ENCODE data around the gene MYLIP.

MYLIP gene

DNA sequence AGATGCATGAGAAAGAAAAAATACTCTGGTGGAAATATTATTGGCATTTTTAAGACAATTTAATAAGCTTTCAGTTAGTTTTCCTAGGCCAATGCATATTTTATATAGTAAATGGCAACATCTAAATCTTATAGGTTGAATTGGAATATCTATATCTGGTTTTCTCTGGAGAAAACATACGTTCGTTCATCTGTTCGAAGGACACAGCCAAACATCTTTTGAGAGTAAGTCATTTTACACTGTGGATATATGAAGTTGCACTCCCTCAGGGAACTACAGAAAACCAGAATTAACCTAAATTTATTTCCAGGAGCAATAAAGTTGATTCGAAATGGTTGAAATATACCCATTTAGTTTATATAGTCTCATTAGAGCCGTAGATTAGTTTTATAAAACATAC is 49.0 kb downstream of the MYLIP start:
- no peak overlapping the region for H3K4me3 ChIP-seq (ENCODE audit: low read depth in 1 of 2, low read length in 2 of 2)
- no peak overlapping the region for H3K9ac ChIP-seq (ENCODE audit: low read length)
- no peaks in the 10 kb centered on the region for H3K27me3 ChIP-seq (ENCODE audit: control insufficient read depth in 1 of 2, insufficient read depth in 2 of 2, low read length in 2 of 2)
- no peaks in the 10 kb centered on the region for H3K4me1 ChIP-seq (ENCODE audit: insufficient read depth, low read length)
- H3K27ac ChIP-seq (ENCODE audit: low read depth, low read length): no peak overlapping the region
- H3K9me3 ChIP-seq (ENCODE audit: low read length): no peaks in the 10 kb centered on the region
- no peaks in the 10 kb centered on the region for H3K36me3 ChIP-seq (ENCODE audit: insufficient read depth, low read length)

- no peak overlapping the region for H3K4me3 ChIP-seq (ENCODE audit: low read depth in 1 of 2, low read length in 2 of 2)
- no peaks in the 10 kb centered on the region for H3K36me3 ChIP-seq (ENCODE audit: insufficient read depth, low read length)
- H3K9me3 ChIP-seq (ENCODE audit: low read length): no peaks in the 10 kb centered on the region
- no peaks in the 10 kb centered on the region for H3K4me1 ChIP-seq (ENCODE audit: insufficient read depth, low read length)
- no peaks in the 10 kb centered on the region for H3K27me3 ChIP-seq (ENCODE audit: control insufficient read depth in 1 of 2, insufficient read depth in 2 of 2, low read length in 2 of 2)
- no peak overlapping the region for H3K9ac ChIP-seq (ENCODE audit: low read length)
- H3K27ac ChIP-seq (ENCODE audit: low read depth, low read length): no peak overlapping the region
These were observed 49.5 kb downstream of the MYLIP start for GRCh38 chr6:16178351-16178750.

GRCh38 chr6:16179063-16179462 is 50.2 kb downstream of the MYLIP start:
- H3K36me3 ChIP-seq (ENCODE audit: insufficient read depth, low read length): no peaks in the 10 kb centered on the region
- H3K27me3 ChIP-seq (ENCODE audit: control insufficient read depth in 1 of 2, insufficient read depth in 2 of 2, low read length in 2 of 2): no peaks in the 10 kb centered on the region
- H3K4me3 ChIP-seq (ENCODE audit: low read depth in 1 of 2, low read length in 2 of 2): no peak overlapping the region
- H3K4me1 ChIP-seq (ENCODE audit: insufficient read depth, low read length): no peaks in the 10 kb centered on the region
- H3K27ac ChIP-seq (ENCODE audit: low read depth, low read length): no peak overlapping the region
- no peak overlapping the region for H3K9ac ChIP-seq (ENCODE audit: low read length)
- no peaks in the 10 kb centered on the region for H3K9me3 ChIP-seq (ENCODE audit: low read length)

DNA sequence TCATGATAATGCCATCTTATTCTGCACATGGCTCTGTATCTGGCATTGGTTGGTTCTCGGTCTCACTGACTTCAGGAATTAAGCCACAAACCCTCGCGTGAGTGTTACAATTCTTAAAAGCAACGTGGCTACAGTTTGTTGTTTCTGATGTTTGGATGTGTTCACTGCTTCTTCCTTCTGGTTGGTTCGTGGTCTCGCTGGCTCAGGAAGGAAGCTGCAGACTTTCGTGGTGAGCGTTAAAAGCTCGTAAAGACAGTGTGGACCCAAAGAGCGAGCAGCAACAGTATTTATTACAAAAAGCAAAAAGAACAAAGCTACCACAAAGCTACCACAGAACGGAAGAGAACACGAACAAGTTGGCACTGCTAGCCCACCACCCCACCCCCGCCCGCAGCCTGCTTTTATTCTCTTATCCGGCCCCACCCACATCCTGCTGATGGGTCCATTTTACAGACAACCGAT is 51.1 kb downstream of the MYLIP start:
- Histone ChIP-seq H3K27me3 (ENCODE audit: control insufficient read depth in 1 of 2, insufficient read depth in 2 of 2, low read length in 2 of 2) (no peaks in the 10 kb centered on the region), H3K36me3 (ENCODE audit: insufficient read depth, low read length) (no peaks in the 10 kb centered on the region), H3K9ac (ENCODE audit: low read length) (no peak overlapping the region), H3K9me3 (ENCODE audit: low read length) (no peaks in the 10 kb centered on the region), H3K4me1 (ENCODE audit: insufficient read depth, low read length) (no peaks in the 10 kb centered on the region), H3K27ac (ENCODE audit: low read depth, low read length) (no peak overlapping the region), H3K4me3 (ENCODE audit: low read depth in 1 of 2, low read length in 2 of 2) (no peak overlapping the region)

GRCh38 chr6:16180696-16181438 is 52.0 kb downstream of the MYLIP start:
- Histone ChIP-seq H3K9me3 (ENCODE audit: low read length) (no peaks in the 10 kb centered on the region), H3K27ac (ENCODE audit: low read depth, low read length) (no peak overlapping the region), H3K27me3 (ENCODE audit: control insufficient read depth in 1 of 2, insufficient read depth in 2 of 2, low read length in 2 of 2) (no peaks in the 10 kb centered on the region), H3K4me1 (ENCODE audit: insufficient read depth, low read length) (no peaks in the 10 kb centered on the region), H3K36me3 (ENCODE audit: insufficient read depth, low read length) (no peaks in the 10 kb centered on the region), H3K4me3 (ENCODE audit: low read depth in 1 of 2, low read length in 2 of 2) (no peak overlapping the region), H3K9ac (ENCODE audit: low read length) (no peak overlapping the region)

GRCh38 chr6:16181439-16182297 is 52.8 kb downstream of the MYLIP start:
- Histone ChIP-seq H3K4me3 (ENCODE audit: low read depth in 1 of 2, low read length in 2 of 2) (no peak overlapping the region), H3K36me3 (ENCODE audit: insufficient read depth, low read length) (no peaks in the 10 kb centered on the region), H3K27me3 (ENCODE audit: control insufficient read depth in 1 of 2, insufficient read depth in 2 of 2, low read length in 2 of 2) (no peaks in the 10 kb centered on the region), H3K27ac (ENCODE audit: low read depth, low read length) (no peak overlapping the region), H3K9ac (ENCODE audit: low read length) (no peak overlapping the region), H3K4me1 (ENCODE audit: insufficient read depth, low read length) (no peaks in the 10 kb centered on the region), H3K9me3 (ENCODE audit: low read length) (no peaks in the 10 kb centered on the region)

GRCh38 chr6:16183187-16183664 is 54.3 kb downstream of the MYLIP start:
- no peaks in the 10 kb centered on the region for H3K9me3 ChIP-seq (ENCODE audit: low read length)
- H3K4me1 ChIP-seq (ENCODE audit: insufficient read depth, low read length): peaks cover 4% of the 10 kb centered on the region
- no peak overlapping the region for H3K9ac ChIP-seq (ENCODE audit: low read length)
- no peak overlapping the region for H3K27ac ChIP-seq (ENCODE audit: low read depth, low read length)
- H3K36me3 ChIP-seq (ENCODE audit: insufficient read depth, low read length): no peaks in the 10 kb centered on the region
- H3K27me3 ChIP-seq (ENCODE audit: control insufficient read depth in 1 of 2, insufficient read depth in 2 of 2, low read length in 2 of 2): no peaks in the 10 kb centered on the region
- H3K4me3 ChIP-seq (ENCODE audit: low read depth in 1 of 2, low read length in 2 of 2): no peak overlapping the region

GRCh38 chr6:16184129-16184528 is 55.2 kb downstream of the MYLIP start:
- no peaks in the 10 kb centered on the region for H3K9me3 ChIP-seq (ENCODE audit: low read length)
- peaks cover 7% of the 10 kb centered on the region for H3K4me1 ChIP-seq (ENCODE audit: insufficient read depth, low read length)
- no peak overlapping the region for H3K4me3 ChIP-seq (ENCODE audit: low read depth in 1 of 2, low read length in 2 of 2)
- H3K27me3 ChIP-seq (ENCODE audit: control insufficient read depth in 1 of 2, insufficient read depth in 2 of 2, low read length in 2 of 2): no peaks in the 10 kb centered on the region
- H3K9ac ChIP-seq (ENCODE audit: low read length): no peak overlapping the region
- H3K36me3 ChIP-seq (ENCODE audit: insufficient read depth, low read length): no peaks in the 10 kb centered on the region
- no peak overlapping the region for H3K27ac ChIP-seq (ENCODE audit: low read depth, low read length)

GRCh38 chr6:16184551-16184950 is 55.7 kb downstream of the MYLIP start:
- no peaks in the 10 kb centered on the region for H3K27me3 ChIP-seq (ENCODE audit: control insufficient read depth in 1 of 2, insufficient read depth in 2 of 2, low read length in 2 of 2)
- H3K4me3 ChIP-seq (ENCODE audit: low read depth in 1 of 2, low read length in 2 of 2): no peak overlapping the region
- H3K9me3 ChIP-seq (ENCODE audit: low read length): no peaks in the 10 kb centered on the region
- no peak overlapping the region for H3K9ac ChIP-seq (ENCODE audit: low read length)
- H3K27ac ChIP-seq (ENCODE audit: low read depth, low read length): no peak overlapping the region
- peaks cover 7% of the 10 kb centered on the region for H3K4me1 ChIP-seq (ENCODE audit: insufficient read depth, low read length)
- no peaks in the 10 kb centered on the region for H3K36me3 ChIP-seq (ENCODE audit: insufficient read depth, low read length)

DNA sequence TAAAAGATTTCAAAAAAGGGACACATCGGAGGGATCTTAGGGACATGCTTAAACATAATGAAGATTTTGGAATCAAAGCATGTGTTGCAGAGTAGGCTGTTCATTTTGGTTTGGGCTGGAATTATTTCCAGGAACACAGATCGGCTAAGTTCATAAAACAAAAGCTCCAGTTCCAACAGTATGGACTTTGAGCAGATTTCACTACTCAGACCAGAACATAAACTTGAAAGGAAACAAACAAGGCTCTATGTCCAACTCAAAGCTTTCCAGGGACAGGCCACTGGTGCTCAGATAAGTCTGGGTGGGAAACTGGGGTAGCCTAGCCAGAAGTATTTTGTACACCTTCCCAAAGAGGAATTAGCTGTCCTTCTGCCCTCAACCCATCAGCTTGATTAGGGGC is 58.3 kb downstream of the MYLIP start:
- H3K9me3 ChIP-seq (ENCODE audit: low read length): no peaks in the 10 kb centered on the region
- H3K9ac ChIP-seq (ENCODE audit: low read length): no peak overlapping the region
- no peak overlapping the region for H3K4me3 ChIP-seq (ENCODE audit: low read depth in 1 of 2, low read length in 2 of 2)
- H3K36me3 ChIP-seq (ENCODE audit: insufficient read depth, low read length): no peaks in the 10 kb centered on the region
- H3K4me1 ChIP-seq (ENCODE audit: insufficient read depth, low read length): peaks cover 7% of the 10 kb centered on the region
- H3K27me3 ChIP-seq (ENCODE audit: control insufficient read depth in 1 of 2, insufficient read depth in 2 of 2, low read length in 2 of 2): no peaks in the 10 kb centered on the region
- H3K27ac ChIP-seq (ENCODE audit: low read depth, low read length): no peak overlapping the region

DNA sequence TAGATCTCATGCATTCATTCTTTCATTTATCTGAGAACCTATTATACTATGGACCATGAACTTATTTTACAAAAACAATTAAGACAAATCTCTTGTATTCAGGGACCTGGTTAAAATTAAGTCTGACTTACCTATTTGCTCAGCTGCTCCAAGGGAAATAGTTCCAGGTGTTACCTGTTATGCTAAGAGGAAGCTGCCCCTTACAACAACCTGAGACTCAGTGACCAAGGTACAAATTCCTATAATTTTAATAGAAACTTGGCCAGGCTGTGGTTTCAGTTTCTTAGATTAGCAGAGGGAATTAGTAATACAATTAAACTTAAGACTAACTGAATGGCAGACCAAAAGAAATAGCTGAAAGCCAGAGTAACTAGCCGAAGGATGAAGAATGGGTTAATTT is 61.3 kb downstream of the MYLIP start:
- no peak overlapping the region for H3K9ac ChIP-seq (ENCODE audit: low read length)
- H3K27ac ChIP-seq (ENCODE audit: low read depth, low read length): no peak overlapping the region
- H3K27me3 ChIP-seq (ENCODE audit: control insufficient read depth in 1 of 2, insufficient read depth in 2 of 2, low read length in 2 of 2): no peaks in the 10 kb centered on the region
- no peaks in the 10 kb centered on the region for H3K9me3 ChIP-seq (ENCODE audit: low read length)
- H3K4me3 ChIP-seq (ENCODE audit: low read depth in 1 of 2, low read length in 2 of 2): no peak overlapping the region
- H3K4me1 ChIP-seq (ENCODE audit: insufficient read depth, low read length): peaks cover 7% of the 10 kb centered on the region
- H3K36me3 ChIP-seq (ENCODE audit: insufficient read depth, low read length): no peaks in the 10 kb centered on the region

Measured in muscle layer of colon (tissue), 2 donors.